ENCODE data around the gene DOCK1. TPM values are rescaled to one million over a fixed set of nuclear protein-coding genes. Genes with fewer than 3 reads are reported as not detected.

Gene DOCK1
- total RNA-seq, 2 experiments from 2014 or later, result not detected

DNA sequence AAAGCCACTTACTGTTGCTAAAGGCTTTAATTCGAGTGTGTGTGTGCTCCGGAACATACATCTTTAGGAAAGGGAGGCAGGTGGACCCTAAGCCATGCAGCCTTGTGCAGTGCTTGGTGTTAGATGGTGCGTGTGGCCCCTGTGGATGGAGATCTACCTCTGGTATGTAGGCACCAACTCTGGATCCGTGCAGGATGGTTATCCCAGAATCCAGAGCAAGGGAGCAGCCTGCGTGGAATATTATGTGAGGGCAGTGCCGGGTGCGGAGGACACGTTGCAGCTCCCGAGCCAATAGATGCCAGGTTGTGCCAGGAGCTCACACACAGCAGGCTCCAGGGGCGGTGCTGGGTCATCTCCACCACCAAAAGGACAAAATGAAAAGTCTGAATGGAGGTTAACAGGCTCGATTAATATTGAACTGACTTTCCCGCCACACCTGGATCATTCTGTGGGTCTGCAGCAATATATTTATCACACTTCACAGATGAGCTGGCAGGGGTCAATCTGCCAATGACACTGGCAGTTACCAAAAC, 500.9 kb downstream of the DOCK1 start:
- intact Hi-C loops (cut with DNase I, micrococcal nuclease), result no loop called here
- ATAC-seq (ENCODE audit: poor library complexity), result no peak
- H3K9me3 ChIP-seq (ENCODE audit: control insufficient read depth in 1 of 2, insufficient read depth in 1 of 2, low read length in 2 of 2), result peaks cover 5 to 15% of the 10 kb centered on the region in 2 experiments
- no peak for DNase-seq
- no peaks in the 10 kb centered on the region for H3K27me3 ChIP-seq (ENCODE audit: control insufficient read depth in 1 of 2, insufficient read depth in 2 of 2, low read length in 2 of 2)
- no peaks in the 10 kb centered on the region for H3K4me1 Mint-ChIP-seq (ENCODE audit: low read depth)
- ChIA-PET POLR2A (no interaction called here), CTCF (no interaction called here)
- H3K27ac Mint-ChIP-seq, result no peak overlapping the region
- no peak overlapping the region for H3K4me3 Mint-ChIP-seq
- TF ChIP-seq, protein P1, sequence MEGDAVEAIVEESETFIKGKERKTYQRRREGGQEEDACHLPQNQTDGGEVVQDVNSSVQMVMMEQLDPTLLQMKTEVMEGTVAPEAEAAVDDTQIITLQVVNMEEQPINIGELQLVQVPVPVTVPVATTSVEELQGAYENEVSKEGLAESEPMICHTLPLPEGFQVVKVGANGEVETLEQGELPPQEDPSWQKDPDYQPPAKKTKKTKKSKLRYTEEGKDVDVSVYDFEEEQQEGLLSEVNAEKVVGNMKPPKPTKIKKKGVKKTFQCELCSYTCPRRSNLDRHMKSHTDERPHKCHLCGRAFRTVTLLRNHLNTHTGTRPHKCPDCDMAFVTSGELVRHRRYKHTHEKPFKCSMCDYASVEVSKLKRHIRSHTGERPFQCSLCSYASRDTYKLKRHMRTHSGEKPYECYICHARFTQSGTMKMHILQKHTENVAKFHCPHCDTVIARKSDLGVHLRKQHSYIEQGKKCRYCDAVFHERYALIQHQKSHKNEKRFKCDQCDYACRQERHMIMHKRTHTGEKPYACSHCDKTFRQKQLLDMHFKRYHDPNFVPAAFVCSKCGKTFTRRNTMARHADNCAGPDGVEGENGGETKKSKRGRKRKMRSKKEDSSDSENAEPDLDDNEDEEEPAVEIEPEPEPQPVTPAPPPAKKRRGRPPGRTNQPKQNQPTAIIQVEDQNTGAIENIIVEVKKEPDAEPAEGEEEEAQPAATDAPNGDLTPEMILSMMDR (IDR thresholded peaks at IDR 0.05), result no peak
- no peaks in the 10 kb centered on the region for H3K36me3 ChIP-seq (ENCODE audit: insufficient read depth, low read length)
- no peaks in the 10 kb centered on the region for H3K36me3 Mint-ChIP-seq (ENCODE audit: low read depth)
- H3K27me3 Mint-ChIP-seq, result no peaks in the 10 kb centered on the region
- H3K4me1 ChIP-seq (ENCODE audit: insufficient read depth, low read length), result no peaks in the 10 kb centered on the region
- H3K4me3 ChIP-seq (ENCODE audit: low read length), result no peak overlapping the region
- no peak overlapping the region for H3K27ac ChIP-seq (ENCODE audit: low read depth in 1 of 2, low read length in 2 of 2)
- H3K9me3 Mint-ChIP-seq, result peaks cover 4% of the 10 kb centered on the region

DNA sequence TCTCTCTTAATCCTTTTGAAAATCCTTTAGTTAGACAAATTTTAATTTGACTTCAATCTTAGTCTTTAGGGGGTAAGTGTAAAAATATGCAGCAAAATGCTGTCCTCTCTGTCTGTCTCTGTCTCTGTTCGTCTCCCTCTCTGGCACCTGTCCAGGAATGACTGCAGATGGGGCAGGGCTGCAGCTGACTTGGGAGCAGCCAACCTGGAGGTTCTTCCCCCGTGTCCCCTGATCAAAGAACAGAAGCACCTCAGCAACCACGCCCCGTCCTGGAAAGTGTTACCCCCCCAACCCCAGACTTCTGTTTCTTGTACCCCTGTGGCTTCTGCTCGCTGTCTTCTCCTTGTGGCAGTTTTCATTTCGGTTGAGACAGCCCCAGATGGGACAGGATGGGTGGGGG, 502.3 kb downstream of the DOCK1 start:
- H3K27me3 Mint-ChIP-seq, result no peaks in the 10 kb centered on the region
- H3K4me1 Mint-ChIP-seq (ENCODE audit: low read depth), result no peaks in the 10 kb centered on the region
- ChIA-PET CTCF (no interaction called here), POLR2A (no interaction called here)
- Histone ChIP-seq H3K36me3 (ENCODE audit: insufficient read depth, low read length) (no peaks in the 10 kb centered on the region), H3K27me3 (ENCODE audit: control insufficient read depth in 1 of 2, insufficient read depth in 2 of 2, low read length in 2 of 2) (no peaks in the 10 kb centered on the region), H3K9me3 (ENCODE audit: control insufficient read depth in 1 of 2, insufficient read depth in 1 of 2, low read length in 2 of 2) (peaks cover 0 to 6% of the 10 kb centered on the region in 2 experiments), H3K4me1 (ENCODE audit: insufficient read depth, low read length) (no peaks in the 10 kb centered on the region), H3K27ac (ENCODE audit: low read depth in 1 of 2, low read length in 2 of 2) (no peak overlapping the region), H3K4me3 (ENCODE audit: low read length) (no peak overlapping the region)
- H3K27ac Mint-ChIP-seq, result no peak overlapping the region
- intact Hi-C loops (cut with DNase I, micrococcal nuclease), result no loop called here
- ATAC-seq (ENCODE audit: poor library complexity), result no peak
- H3K4me3 Mint-ChIP-seq, result no peak overlapping the region
- H3K9me3 Mint-ChIP-seq, result no peaks in the 10 kb centered on the region
- no peak for DNase-seq
- no peaks in the 10 kb centered on the region for H3K36me3 Mint-ChIP-seq (ENCODE audit: low read depth)
- TF ChIP-seq, protein P1 (IDR thresholded peaks at IDR 0.05), result no peak

DNA sequence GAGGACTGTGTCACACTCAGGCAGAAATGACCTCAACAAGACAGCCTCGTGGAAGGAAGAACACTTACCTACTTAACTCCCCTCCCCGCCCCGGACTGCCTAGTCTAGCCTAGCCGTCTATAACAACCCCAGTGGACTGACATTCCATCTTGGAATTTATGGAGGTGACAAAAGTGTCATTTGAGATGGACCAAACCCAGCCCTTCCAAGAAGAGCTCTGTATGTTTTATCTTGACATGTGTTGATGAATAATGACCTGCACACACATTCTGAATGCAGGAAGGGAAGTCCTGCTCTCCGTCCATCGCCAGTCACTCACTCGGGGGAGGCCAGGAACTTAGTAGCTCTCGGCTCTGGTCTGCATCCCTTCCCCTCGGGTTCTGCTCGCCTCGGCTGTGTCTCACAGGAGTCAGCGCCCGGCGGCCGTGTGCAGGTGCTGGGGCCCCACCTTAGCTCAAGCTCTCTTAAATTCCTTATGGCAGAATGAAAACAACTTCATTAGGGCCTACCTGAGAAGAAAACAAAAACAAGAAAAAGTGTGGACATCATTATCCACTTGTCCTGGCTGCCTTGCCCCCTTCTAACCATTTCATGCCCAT, 503.0 kb downstream of the DOCK1 start:
- intact Hi-C loops (cut with DNase I, micrococcal nuclease), result no loop called here
- H3K36me3 Mint-ChIP-seq (ENCODE audit: low read depth), result no peaks in the 10 kb centered on the region
- no peaks in the 10 kb centered on the region for H3K27me3 Mint-ChIP-seq
- ATAC-seq (ENCODE audit: poor library complexity) (no peak), DNase-seq (no peak)
- no peaks in the 10 kb centered on the region for H3K36me3 ChIP-seq (ENCODE audit: insufficient read depth, low read length)
- TF ChIP-seq, protein P1 (IDR thresholded peaks at IDR 0.05), result no peak
- ChIA-PET CTCF (no interaction called here), POLR2A (no interaction called here)
- H3K4me1 ChIP-seq (ENCODE audit: insufficient read depth, low read length), result no peaks in the 10 kb centered on the region
- no peaks in the 10 kb centered on the region for H3K9me3 Mint-ChIP-seq
- no peaks in the 10 kb centered on the region for H3K4me1 Mint-ChIP-seq (ENCODE audit: low read depth)
- H3K4me3 Mint-ChIP-seq, result no peak overlapping the region
- H3K4me3 ChIP-seq (ENCODE audit: low read length), result no peak overlapping the region
- no peak overlapping the region for H3K27ac Mint-ChIP-seq
- H3K27me3 ChIP-seq (ENCODE audit: control insufficient read depth in 1 of 2, insufficient read depth in 2 of 2, low read length in 2 of 2), result no peaks in the 10 kb centered on the region
- H3K27ac ChIP-seq (ENCODE audit: low read depth in 1 of 2, low read length in 2 of 2), result no peak overlapping the region
- H3K9me3 ChIP-seq (ENCODE audit: control insufficient read depth in 1 of 2, insufficient read depth in 1 of 2, low read length in 2 of 2), result peaks cover 0 to 3% of the 10 kb centered on the region in 2 experiments
